ENCODE measurements around the gene CCDC127.

- TF ChIP-seq ZNF565 (CRISPR knock-in tag; conservative IDR thresholded peaks at IDR 0.05; ENCODE audit: low read depth) (no peak), TCF4 (CRISPR knock-in tag; IDR thresholded peaks at IDR 0.05; ENCODE audit: borderline replicate concordance) (no peak), POU6F1 (CRISPR knock-in tag; IDR thresholded peaks at IDR 0.05; ENCODE audit: borderline replicate concordance, low read depth) (no peak), PATZ1 (CRISPR knock-in tag; IDR thresholded peaks at IDR 0.05; ENCODE audit: borderline replicate concordance) (no peak), ISL1 (CRISPR knock-in tag; IDR thresholded peaks at IDR 0.05) (no peak), RARB (CRISPR knock-in tag; IDR thresholded peaks at IDR 0.05) (no peak), BACH2 (CRISPR knock-in tag; IDR thresholded peaks at IDR 0.05; ENCODE audit: borderline replicate concordance) (no peak)
These were observed 18.6 kb downstream of the CCDC127 start for GRCh38 chr5:199197-199949.
